ENCODE data around the gene PLPPR1.
"Not testable (repeated sequence)": the region's sequence is repeated elsewhere in the genome, so short reads cannot be mapped to it uniquely, and the experiment has no call there.

The PLPPR1 gene

GRCh38 chr9:101114317-101114716, 85.8 kb downstream of the PLPPR1 start:
- Histone ChIP-seq H3K4me3 (ENCODE audit: low read length) (no peak overlapping the region), H3K9me3 (ENCODE audit: low read length) (no peaks in the 10 kb centered on the region), H3K4me1 (ENCODE audit: insufficient read depth, low read length) (peaks cover 4% of the 10 kb centered on the region), H2AFZ (ENCODE audit: low read depth, low read length) (no peak overlapping the region), H3K36me3 (ENCODE audit: insufficient read depth, low read length) (no peaks in the 10 kb centered on the region), H3K27me3 (ENCODE audit: insufficient read depth, low read length) (no peaks in the 10 kb centered on the region)

GRCh38 chr9:101115102-101115501, 86.6 kb downstream of the PLPPR1 start:
- no peaks in the 10 kb centered on the region for H3K9me3 ChIP-seq (ENCODE audit: low read length)
- peaks cover 4% of the 10 kb centered on the region for H3K4me1 ChIP-seq (ENCODE audit: insufficient read depth, low read length)

GRCh38 chr9:101117161-101117560, 88.6 kb downstream of the PLPPR1 start:
- no peaks in the 10 kb centered on the region for H3K36me3 ChIP-seq (ENCODE audit: insufficient read depth, low read length)
- peaks cover 4% of the 10 kb centered on the region for H3K4me1 ChIP-seq (ENCODE audit: insufficient read depth, low read length)
- H2AFZ ChIP-seq (ENCODE audit: low read depth, low read length) = no peak overlapping the region

More at GRCh38 chr9:101115102-101115501, 86.6 kb downstream of the PLPPR1 start:
- no peak overlapping the region for H2AFZ ChIP-seq (ENCODE audit: low read depth, low read length)
- no peak overlapping the region for H3K4me3 ChIP-seq (ENCODE audit: low read length)
- no peaks in the 10 kb centered on the region for H3K36me3 ChIP-seq (ENCODE audit: insufficient read depth, low read length)
- no peaks in the 10 kb centered on the region for H3K27me3 ChIP-seq (ENCODE audit: insufficient read depth, low read length)

DNA sequence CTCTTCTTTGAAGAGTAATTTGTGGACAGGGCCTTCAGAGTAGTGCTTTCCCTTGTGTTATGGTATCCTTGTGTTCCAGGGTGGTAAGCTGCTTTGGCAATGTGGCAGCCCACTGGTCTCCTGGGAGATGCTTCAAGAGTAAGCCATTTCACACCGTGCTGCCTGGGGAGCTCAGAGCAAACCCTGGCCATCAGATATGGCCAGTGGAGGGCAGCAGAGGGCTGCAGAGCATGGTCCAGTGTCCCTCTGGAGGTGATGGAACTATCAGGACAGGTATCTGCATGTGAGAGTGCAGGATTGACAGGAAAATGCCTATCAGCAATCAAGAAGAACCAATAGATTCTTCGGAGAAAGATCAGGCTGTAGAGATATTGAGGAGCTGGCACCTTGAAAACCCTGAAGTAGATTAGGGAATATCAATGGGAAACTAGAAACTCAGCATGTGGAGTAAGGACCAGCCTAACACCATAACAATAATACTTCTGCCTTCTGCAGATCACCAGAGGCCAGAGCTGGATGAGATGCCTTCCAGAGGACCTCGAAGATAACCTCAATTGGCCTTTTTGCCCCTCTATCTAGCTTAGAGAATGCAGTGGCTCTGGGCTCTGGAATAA, 90.8 kb downstream of the PLPPR1 start:
- H3K4me1 ChIP-seq (ENCODE audit: insufficient read depth, low read length) = peaks cover 4% of the 10 kb centered on the region
- no peaks in the 10 kb centered on the region for H3K9me3 ChIP-seq (ENCODE audit: low read length)
- H3K4me3 ChIP-seq (ENCODE audit: low read length) = no peak overlapping the region
- no peaks in the 10 kb centered on the region for H3K27me3 ChIP-seq (ENCODE audit: insufficient read depth, low read length)
- H2AFZ ChIP-seq (ENCODE audit: low read depth, low read length) = no peak overlapping the region
- H3K36me3 ChIP-seq (ENCODE audit: insufficient read depth, low read length) = no peaks in the 10 kb centered on the region

More at GRCh38 chr9:101117161-101117560, 88.6 kb downstream of the PLPPR1 start:
- Histone ChIP-seq H3K9me3 (ENCODE audit: low read length) (no peaks in the 10 kb centered on the region), H3K27me3 (ENCODE audit: insufficient read depth, low read length) (no peaks in the 10 kb centered on the region), H3K4me3 (ENCODE audit: low read length) (no peak overlapping the region)

DNA sequence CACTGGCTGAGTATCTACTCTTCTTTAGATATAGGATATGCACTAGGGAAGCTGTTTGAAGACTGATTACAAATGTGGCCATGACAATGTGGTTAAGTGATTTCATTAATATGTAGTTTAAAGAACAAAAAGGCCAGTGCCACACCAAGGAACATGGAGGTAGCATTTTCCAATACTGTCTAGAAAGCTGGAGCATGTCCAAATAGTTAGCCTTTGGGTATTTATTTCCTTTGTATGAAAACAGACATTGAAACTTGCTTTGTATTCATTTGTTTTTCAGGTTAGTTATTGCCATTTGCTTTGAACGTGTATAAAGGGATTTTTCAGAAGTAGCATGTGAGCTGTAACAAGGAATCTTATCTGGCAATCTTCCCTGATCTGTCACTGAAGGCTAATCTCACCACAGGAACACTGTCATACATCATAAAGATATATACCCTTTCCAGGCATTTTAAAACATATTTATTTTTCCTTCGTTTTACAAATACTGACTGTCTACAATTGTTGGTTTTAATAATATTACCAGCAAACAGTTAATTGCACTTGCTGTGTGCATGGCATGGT, 93.4 kb downstream of the PLPPR1 start:
- no peaks in the 10 kb centered on the region for H3K27me3 ChIP-seq (ENCODE audit: insufficient read depth, low read length)
- no peaks in the 10 kb centered on the region for H3K36me3 ChIP-seq (ENCODE audit: insufficient read depth, low read length)
- peaks cover 3% of the 10 kb centered on the region for H3K4me1 ChIP-seq (ENCODE audit: insufficient read depth, low read length)
- H3K9me3 ChIP-seq (ENCODE audit: low read length) = no peaks in the 10 kb centered on the region
- no peak overlapping the region for H3K4me3 ChIP-seq (ENCODE audit: low read length)
- no peak overlapping the region for H2AFZ ChIP-seq (ENCODE audit: low read depth, low read length)

DNA sequence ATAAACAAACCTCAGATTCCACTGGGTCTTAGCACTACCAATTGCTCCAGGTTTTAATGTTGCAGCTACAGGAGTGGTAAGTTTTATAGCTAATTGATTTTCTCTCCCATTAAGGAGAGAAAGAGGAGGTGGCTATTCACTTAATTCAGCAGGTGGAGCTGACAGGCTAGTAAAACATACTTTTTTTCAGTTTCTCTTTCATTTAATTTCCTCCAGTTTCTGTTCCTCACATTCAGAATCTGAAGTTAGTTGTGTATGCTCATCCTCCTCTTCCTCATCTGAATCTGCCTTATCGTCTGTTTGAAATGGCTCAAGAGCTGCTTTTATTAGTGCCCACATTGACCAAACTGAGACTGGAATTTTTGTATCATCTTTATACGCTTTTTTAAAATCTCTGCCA, 98.0 kb downstream of the PLPPR1 start:
- no peaks in the 10 kb centered on the region for H3K4me1 ChIP-seq (ENCODE audit: insufficient read depth, low read length)
- H3K4me3 ChIP-seq (ENCODE audit: low read length) = no peak overlapping the region
- H3K27me3 ChIP-seq (ENCODE audit: insufficient read depth, low read length) = no peaks in the 10 kb centered on the region
- no peaks in the 10 kb centered on the region for H3K36me3 ChIP-seq (ENCODE audit: insufficient read depth, low read length)
- H2AFZ ChIP-seq (ENCODE audit: low read depth, low read length) = no peak overlapping the region
- H3K9me3 ChIP-seq (ENCODE audit: low read length) = no peaks in the 10 kb centered on the region

DNA sequence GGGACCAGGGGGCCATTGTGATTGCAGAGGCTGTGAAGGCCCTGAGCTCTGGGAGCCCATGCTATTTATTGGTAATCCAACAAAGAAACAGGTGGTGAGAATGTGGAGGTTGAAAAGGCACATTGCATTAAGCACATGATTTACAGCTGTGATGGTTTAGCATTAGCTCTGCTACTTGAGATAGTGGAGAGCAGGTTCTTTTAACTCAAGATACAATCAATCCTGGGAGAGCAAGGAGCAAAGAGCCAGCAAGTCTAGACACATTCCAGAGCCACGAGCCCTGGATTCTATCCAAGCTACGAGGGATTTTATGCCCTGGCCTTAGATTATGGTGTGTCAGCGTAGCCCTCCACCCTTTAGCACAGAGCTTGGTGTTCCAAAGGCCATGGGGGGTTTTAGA, 98.8 kb downstream of the PLPPR1 start:
- H3K9me3 ChIP-seq (ENCODE audit: low read length); H3K4me3 ChIP-seq (ENCODE audit: low read length); H2AFZ ChIP-seq (ENCODE audit: low read depth, low read length); H3K36me3 ChIP-seq (ENCODE audit: insufficient read depth, low read length); H3K4me1 ChIP-seq (ENCODE audit: insufficient read depth, low read length); H3K27me3 ChIP-seq (ENCODE audit: insufficient read depth, low read length): not testable (repeated sequence)

- Histone ChIP-seq H3K27me3 (ENCODE audit: insufficient read depth, low read length) (no peaks in the 10 kb centered on the region), H3K9me3 (ENCODE audit: low read length) (no peaks in the 10 kb centered on the region), H3K4me3 (ENCODE audit: low read length) (no peak overlapping the region), H2AFZ (ENCODE audit: low read depth, low read length) (no peak overlapping the region), H3K4me1 (ENCODE audit: insufficient read depth, low read length) (no peaks in the 10 kb centered on the region), H3K36me3 (ENCODE audit: insufficient read depth, low read length) (no peaks in the 10 kb centered on the region)
These were observed 100.1 kb downstream of the PLPPR1 start for GRCh38 chr9:101128623-101129022.

GRCh38 chr9:101130054-101130453, 101.5 kb downstream of the PLPPR1 start:
- H3K9me3 ChIP-seq (ENCODE audit: low read length) = no peaks in the 10 kb centered on the region
- no peak overlapping the region for H3K4me3 ChIP-seq (ENCODE audit: low read length)
- no peaks in the 10 kb centered on the region for H3K27me3 ChIP-seq (ENCODE audit: insufficient read depth, low read length)
- H3K4me1 ChIP-seq (ENCODE audit: insufficient read depth, low read length) = no peaks in the 10 kb centered on the region
- no peak overlapping the region for H2AFZ ChIP-seq (ENCODE audit: low read depth, low read length)
- no peaks in the 10 kb centered on the region for H3K36me3 ChIP-seq (ENCODE audit: insufficient read depth, low read length)

DNA sequence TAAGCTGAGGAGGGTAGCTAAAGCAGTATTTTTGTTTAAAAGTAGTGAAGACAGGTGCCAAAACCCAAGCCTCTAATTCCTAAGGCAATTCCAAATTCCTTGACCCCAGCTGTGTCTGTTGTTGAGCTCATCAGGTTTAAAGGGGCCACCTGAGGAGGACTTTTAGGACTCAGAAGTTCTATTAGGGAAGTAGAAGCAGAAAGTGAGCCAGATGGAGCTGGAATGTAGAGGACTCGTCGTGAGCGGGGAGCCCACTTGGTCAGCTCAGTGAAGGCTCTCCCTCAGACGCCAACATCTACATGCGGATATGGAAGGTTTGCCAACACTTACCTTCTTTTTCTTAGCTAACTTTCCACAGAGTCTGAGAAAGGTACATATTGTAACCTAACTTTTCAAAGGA, 102.8 kb downstream of the PLPPR1 start:
- H3K36me3 ChIP-seq (ENCODE audit: insufficient read depth, low read length) = no peaks in the 10 kb centered on the region
- H3K27me3 ChIP-seq (ENCODE audit: insufficient read depth, low read length) = no peaks in the 10 kb centered on the region
- no peaks in the 10 kb centered on the region for H3K9me3 ChIP-seq (ENCODE audit: low read length)
- H3K4me3 ChIP-seq (ENCODE audit: low read length) = no peak overlapping the region
- H3K4me1 ChIP-seq (ENCODE audit: insufficient read depth, low read length) = no peaks in the 10 kb centered on the region
- no peak overlapping the region for H2AFZ ChIP-seq (ENCODE audit: low read depth, low read length)

DNA sequence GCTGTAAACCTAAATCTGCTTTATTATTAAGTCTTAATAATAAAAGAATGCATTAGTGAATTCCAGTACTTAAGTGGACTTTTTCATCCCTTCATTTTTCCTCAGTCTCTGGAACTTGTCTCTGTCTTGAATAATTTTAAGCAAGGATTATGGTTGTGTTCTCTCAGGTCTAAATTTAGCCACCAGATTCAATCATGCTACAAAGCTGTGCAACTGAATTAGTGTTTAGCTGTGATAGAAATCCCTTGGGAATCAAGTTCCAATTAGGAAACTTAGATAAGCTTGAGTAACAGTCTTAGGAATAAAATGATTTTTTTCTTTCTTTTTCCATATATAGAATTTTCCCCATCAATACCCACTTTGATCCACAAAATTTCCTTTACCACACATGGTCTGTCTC, 104.3 kb downstream of the PLPPR1 start:
- Histone ChIP-seq H3K36me3 (ENCODE audit: insufficient read depth, low read length) (no peaks in the 10 kb centered on the region), H3K4me1 (ENCODE audit: insufficient read depth, low read length) (no peaks in the 10 kb centered on the region), H2AFZ (ENCODE audit: low read depth, low read length) (no peak overlapping the region), H3K9me3 (ENCODE audit: low read length) (no peaks in the 10 kb centered on the region), H3K4me3 (ENCODE audit: low read length) (no peak overlapping the region), H3K27me3 (ENCODE audit: insufficient read depth, low read length) (no peaks in the 10 kb centered on the region)

GRCh38 chr9:101138509-101138908, 110.0 kb downstream of the PLPPR1 start:
- H2AFZ ChIP-seq (ENCODE audit: low read depth, low read length) = no peak overlapping the region
- no peaks in the 10 kb centered on the region for H3K36me3 ChIP-seq (ENCODE audit: insufficient read depth, low read length)
- H3K4me1 ChIP-seq (ENCODE audit: insufficient read depth, low read length) = no peaks in the 10 kb centered on the region
- no peaks in the 10 kb centered on the region for H3K27me3 ChIP-seq (ENCODE audit: insufficient read depth, low read length)
- H3K9me3 ChIP-seq (ENCODE audit: low read length) = no peaks in the 10 kb centered on the region
- H3K4me3 ChIP-seq (ENCODE audit: low read length) = no peak overlapping the region

DNA sequence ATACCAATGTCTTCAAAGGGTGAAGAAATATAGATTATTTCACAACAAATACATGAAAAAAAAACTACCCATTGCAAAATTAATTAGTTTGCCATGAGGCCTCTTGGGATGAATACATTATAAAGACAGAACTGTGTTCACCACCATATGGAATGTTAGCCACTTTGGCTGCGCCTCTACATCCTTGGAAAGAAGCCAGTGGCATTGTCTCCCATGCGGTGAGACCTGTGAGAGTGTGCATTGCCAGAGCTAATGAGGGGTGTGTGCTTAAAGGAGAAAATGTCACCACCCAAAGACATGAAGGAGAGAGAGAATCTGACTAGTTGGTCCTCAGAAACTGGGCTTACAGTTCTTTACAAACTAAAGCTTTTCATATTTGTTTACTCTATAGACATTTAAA, 110.6 kb downstream of the PLPPR1 start:
- H3K36me3 ChIP-seq (ENCODE audit: insufficient read depth, low read length) = no peaks in the 10 kb centered on the region
- no peak overlapping the region for H3K4me3 ChIP-seq (ENCODE audit: low read length)
- H3K4me1 ChIP-seq (ENCODE audit: insufficient read depth, low read length) = no peaks in the 10 kb centered on the region
- no peaks in the 10 kb centered on the region for H3K9me3 ChIP-seq (ENCODE audit: low read length)
- no peak overlapping the region for H2AFZ ChIP-seq (ENCODE audit: low read depth, low read length)
- H3K27me3 ChIP-seq (ENCODE audit: insufficient read depth, low read length) = no peaks in the 10 kb centered on the region

- Histone ChIP-seq H3K9me3 (ENCODE audit: low read length) (no peaks in the 10 kb centered on the region), H2AFZ (ENCODE audit: low read depth, low read length) (no peak overlapping the region), H3K36me3 (ENCODE audit: insufficient read depth, low read length) (no peaks in the 10 kb centered on the region), H3K4me3 (ENCODE audit: low read length) (no peak overlapping the region), H3K27me3 (ENCODE audit: insufficient read depth, low read length) (no peaks in the 10 kb centered on the region), H3K4me1 (ENCODE audit: insufficient read depth, low read length) (no peaks in the 10 kb centered on the region)
These were observed 112.2 kb downstream of the PLPPR1 start for GRCh38 chr9:101140764-101141163.
